Neural cell (in vitro differentiated cells): ENCODE data around the gene MERTK. TPM values are rescaled to one million over a fixed set of nuclear protein-coding genes. Genes with fewer than 3 reads are reported as not detected.

Experiments used
- H2AFZ ChIP-seq: fragments of 200-600, 300-800 bp; sonication (generic), shearing (Covaris generic); 2 replicates; pipeline ENCODE4 v1.6.0; 2014; ENCODE audit warnings: low read depth, mild to moderate bottlenecking, antibody characterized with exemption, low read length, moderate library complexity
- H3F3A ChIP-seq: fragments of 200-600 bp; shearing (Covaris generic); 2 replicates; pipeline ENCODE4 v1.6.1; 2016; ENCODE audit warnings: mild to moderate bottlenecking, moderate library complexity, mixed read lengths, antibody characterized with exemption, low read length; ENCODE audit not compliant: insufficient read depth, poor library complexity, severe bottlenecking
- H3K27ac ChIP-seq: fragments of 200-600, 300-800 bp; sonication (generic), shearing (Covaris generic); 2 replicates; pipeline ENCODE4 v1.5.1; 2014; ENCODE audit warnings: mild to moderate bottlenecking, low read length, moderate library complexity
- H3K27me3 ChIP-seq: fragments of 300-800, 200-600 bp; sonication (generic), shearing (Covaris generic); 2 replicates; pipeline ENCODE4 v1.6.0; 2014; ENCODE audit warnings: mild to moderate bottlenecking, low read depth, low read length, moderate library complexity; ENCODE audit not compliant: insufficient read depth
- H3K36me3 ChIP-seq: fragments of 300-800, 200-600 bp; sonication (generic), shearing (Covaris generic); 2 replicates; pipeline ENCODE4 v1.5.1; 2014; ENCODE audit warnings: mild to moderate bottlenecking, antibody characterized with exemption, low read length, moderate library complexity; ENCODE audit not compliant: insufficient read depth
- H3K4me2 ChIP-seq: fragments of 300-800, 200-600 bp; sonication (generic), shearing (Covaris generic); 2 replicates; pipeline ENCODE4 v1.6.0; 2014; ENCODE audit warnings: mild to moderate bottlenecking, low read length
- H3K4me3 ChIP-seq: fragments of 300-800, 200-600 bp; sonication (generic), shearing (Covaris generic); 2 replicates; pipeline ENCODE4 v1.5.1; 2014; ENCODE audit warnings: mild to moderate bottlenecking, low read length, moderate library complexity
- H3K79me2 ChIP-seq: fragments of 200-600 bp; shearing (Covaris generic); replicated peaks from 2 replicates; pipeline ENCODE4 v1.6.0; 2014; ENCODE audit warnings: mild to moderate bottlenecking, low read length, moderate library complexity; ENCODE audit not compliant: insufficient read depth
- H3K9ac ChIP-seq: fragments of 300-800, 200-600 bp; sonication (generic), shearing (Covaris generic); 2 replicates; pipeline ENCODE4 v1.6.1; 2016; ENCODE audit warnings: mild to moderate bottlenecking, low read length, mixed read lengths
- H3K9me2 ChIP-seq: fragments of 200-600 bp; shearing (Covaris generic); 2 replicates; pipeline ENCODE4 v1.6.1; 2016; ENCODE audit warnings: mild to moderate bottlenecking, low read length, mixed read lengths; ENCODE audit not compliant: insufficient read depth
- H3K9me3 ChIP-seq: fragments of 200-600, 300-800 bp; sonication (generic), shearing (Covaris generic); 2 replicates; pipeline ENCODE4 v1.6.1; 2016; ENCODE audit warnings: mild to moderate bottlenecking, mixed run types, low read length, moderate library complexity, mixed read lengths
- H4K20me1 ChIP-seq: fragments of 200-600 bp; shearing (Covaris generic); 2 replicates; pipeline ENCODE4 v1.6.1; 2016; ENCODE audit warnings: mild to moderate bottlenecking, mixed run types; ENCODE audit not compliant: insufficient read depth
- EP300 ChIP-seq: fragments of 450-650 bp; conservative IDR thresholded peaks from 2 replicates; pipeline ENCODE4 v1.6.1; 2014; ENCODE audit warnings: antibody characterized with exemption, mild to moderate bottlenecking, moderate library complexity; ENCODE audit not compliant: poor library complexity, severe bottlenecking
- EZH2 ChIP-seq: fragments of 200-600, 300-800 bp; shearing (Covaris generic), sonication (generic); IDR thresholded peaks from 2 replicates; pipeline ENCODE4 v1.6.1; 2014; ENCODE audit warnings: antibody characterized with exemption, low read length, borderline replicate concordance, mild to moderate bottlenecking; ENCODE audit not compliant: insufficient read depth, poor library complexity, severe bottlenecking
- MXI1 ChIP-seq: fragments of 450-650 bp; conservative IDR thresholded peaks from 2 replicates; pipeline ENCODE4 v1.6.1; 2014; ENCODE audit warnings: antibody characterized with exemption, mild to moderate bottlenecking; ENCODE audit not compliant: poor library complexity, severe bottlenecking
- POLR2AphosphoS5 ChIP-seq: IDR thresholded peaks from 2 replicates; pipeline ENCODE4 v1.6.1; 2012
- RAD21 ChIP-seq: fragments of 450-650 bp; conservative IDR thresholded peaks from 2 replicates; pipeline ENCODE4 v1.6.1; 2014; ENCODE audit warnings: antibody characterized with exemption, mild to moderate bottlenecking, moderate library complexity
- SMC3 ChIP-seq: fragments of 450-650 bp; conservative IDR thresholded peaks from 2 replicates; pipeline ENCODE4 v1.6.1; 2014; ENCODE audit warnings: antibody characterized with exemption, mild to moderate bottlenecking, moderate library complexity; ENCODE audit not compliant: poor library complexity
- TAF1 ChIP-seq: IDR thresholded peaks from 2 replicates; pipeline ENCODE4 v1.6.1; 2012; ENCODE audit warnings: low read depth
- polyA plus RNA-seq: library from polyadenylated mRNA; depleted of rRNA; stranded (reverse); fragments of >200 nt; gene quantifications from 2 replicates; pipeline ENCODE4 v1.2.3, GENCODE V29; 2014
- TF ChIP-seq, protein P1 (sequence below): fragments of 450-650 bp; IDR thresholded peaks from 2 replicates; pipeline ENCODE4 v1.5.1; 2014; ENCODE audit warnings: antibody characterized with exemption, mild to moderate bottlenecking, moderate library complexity; ENCODE audit not compliant: poor library complexity, severe bottlenecking
- TF ChIP-seq, protein P2 (sequence below): IDR thresholded peaks from 2 replicates; pipeline ENCODE4 v1.6.1; 2012; ENCODE audit warnings: borderline replicate concordance

Gene MERTK
- polyA plus RNA-seq, 1 donor from 2014 or later: 0.53 TPM

DNA sequence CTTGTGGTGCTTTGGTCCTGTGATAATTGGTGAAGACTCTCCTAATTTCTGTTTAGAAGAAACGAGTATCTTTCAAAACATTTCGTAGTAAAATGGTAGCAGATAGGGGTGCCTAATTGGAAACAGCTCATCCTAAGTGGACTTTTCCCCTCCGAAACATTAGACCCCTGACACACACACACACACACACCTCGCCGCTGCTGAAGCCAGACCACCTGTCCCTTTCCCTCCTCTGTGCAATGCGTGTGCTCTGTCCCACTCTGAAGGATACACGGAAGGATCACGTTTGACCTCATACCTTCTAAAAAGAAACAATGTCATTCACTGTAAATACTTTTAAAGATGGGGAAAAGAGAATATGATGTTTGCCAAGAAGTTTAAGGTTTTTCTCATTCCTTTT lies 120.4 kb downstream of the MERTK start:
- Histone ChIP-seq H3K36me3 (no peaks in the 10 kb centered on the region), H3K27ac (no peak overlapping the region), H3K4me2 (no peak overlapping the region), H2AFZ (no peak overlapping the region), H3K79me2 (no peaks in the 10 kb centered on the region), H3F3A (no peaks in the 10 kb centered on the region), H3K4me3 (no peak overlapping the region), H3K27me3 (no peaks in the 10 kb centered on the region), H4K20me1 (no peaks in the 10 kb centered on the region), H3K9ac (no peak overlapping the region), H3K9me2 (no peaks in the 10 kb centered on the region), H3K9me3 (no peaks in the 10 kb centered on the region)
- TF ChIP-seq SMC3 (no peak), MXI1 (no peak)

DNA sequence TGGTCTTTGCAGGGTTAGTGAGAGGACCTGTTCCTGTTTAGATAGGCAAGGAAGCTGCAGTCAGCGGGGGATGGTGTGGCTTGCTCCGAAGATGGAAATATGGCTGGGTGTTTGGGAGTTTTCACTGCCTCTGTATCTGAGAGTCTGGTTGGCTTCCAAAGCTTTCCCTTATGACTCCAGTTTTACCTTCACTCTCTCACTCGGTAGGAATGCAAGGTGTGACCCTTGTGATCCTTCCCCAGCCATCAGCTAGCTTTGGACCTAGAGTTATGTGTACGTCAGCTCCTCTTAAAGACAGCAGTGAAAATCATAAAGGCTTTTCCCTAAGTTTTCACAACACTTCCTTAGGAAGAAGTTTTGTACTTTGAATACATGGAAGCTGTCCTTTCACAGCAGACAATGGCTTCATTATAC lies 121.2 kb downstream of the MERTK start:
- H3K9ac ChIP-seq: no peak overlapping the region
- no peaks in the 10 kb centered on the region for H3K79me2 ChIP-seq
- no peaks in the 10 kb centered on the region for H4K20me1 ChIP-seq
- no peak overlapping the region for H3K4me3 ChIP-seq
- H3K36me3 ChIP-seq: no peaks in the 10 kb centered on the region
- H2AFZ ChIP-seq: no peak overlapping the region
- no peaks in the 10 kb centered on the region for H3K9me3 ChIP-seq
- H3K27ac ChIP-seq: no peak overlapping the region
- TF ChIP-seq, protein P1, sequence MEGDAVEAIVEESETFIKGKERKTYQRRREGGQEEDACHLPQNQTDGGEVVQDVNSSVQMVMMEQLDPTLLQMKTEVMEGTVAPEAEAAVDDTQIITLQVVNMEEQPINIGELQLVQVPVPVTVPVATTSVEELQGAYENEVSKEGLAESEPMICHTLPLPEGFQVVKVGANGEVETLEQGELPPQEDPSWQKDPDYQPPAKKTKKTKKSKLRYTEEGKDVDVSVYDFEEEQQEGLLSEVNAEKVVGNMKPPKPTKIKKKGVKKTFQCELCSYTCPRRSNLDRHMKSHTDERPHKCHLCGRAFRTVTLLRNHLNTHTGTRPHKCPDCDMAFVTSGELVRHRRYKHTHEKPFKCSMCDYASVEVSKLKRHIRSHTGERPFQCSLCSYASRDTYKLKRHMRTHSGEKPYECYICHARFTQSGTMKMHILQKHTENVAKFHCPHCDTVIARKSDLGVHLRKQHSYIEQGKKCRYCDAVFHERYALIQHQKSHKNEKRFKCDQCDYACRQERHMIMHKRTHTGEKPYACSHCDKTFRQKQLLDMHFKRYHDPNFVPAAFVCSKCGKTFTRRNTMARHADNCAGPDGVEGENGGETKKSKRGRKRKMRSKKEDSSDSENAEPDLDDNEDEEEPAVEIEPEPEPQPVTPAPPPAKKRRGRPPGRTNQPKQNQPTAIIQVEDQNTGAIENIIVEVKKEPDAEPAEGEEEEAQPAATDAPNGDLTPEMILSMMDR: no peak
- no peak for TF ChIP-seq EP300
- TF ChIP-seq, protein P2, sequence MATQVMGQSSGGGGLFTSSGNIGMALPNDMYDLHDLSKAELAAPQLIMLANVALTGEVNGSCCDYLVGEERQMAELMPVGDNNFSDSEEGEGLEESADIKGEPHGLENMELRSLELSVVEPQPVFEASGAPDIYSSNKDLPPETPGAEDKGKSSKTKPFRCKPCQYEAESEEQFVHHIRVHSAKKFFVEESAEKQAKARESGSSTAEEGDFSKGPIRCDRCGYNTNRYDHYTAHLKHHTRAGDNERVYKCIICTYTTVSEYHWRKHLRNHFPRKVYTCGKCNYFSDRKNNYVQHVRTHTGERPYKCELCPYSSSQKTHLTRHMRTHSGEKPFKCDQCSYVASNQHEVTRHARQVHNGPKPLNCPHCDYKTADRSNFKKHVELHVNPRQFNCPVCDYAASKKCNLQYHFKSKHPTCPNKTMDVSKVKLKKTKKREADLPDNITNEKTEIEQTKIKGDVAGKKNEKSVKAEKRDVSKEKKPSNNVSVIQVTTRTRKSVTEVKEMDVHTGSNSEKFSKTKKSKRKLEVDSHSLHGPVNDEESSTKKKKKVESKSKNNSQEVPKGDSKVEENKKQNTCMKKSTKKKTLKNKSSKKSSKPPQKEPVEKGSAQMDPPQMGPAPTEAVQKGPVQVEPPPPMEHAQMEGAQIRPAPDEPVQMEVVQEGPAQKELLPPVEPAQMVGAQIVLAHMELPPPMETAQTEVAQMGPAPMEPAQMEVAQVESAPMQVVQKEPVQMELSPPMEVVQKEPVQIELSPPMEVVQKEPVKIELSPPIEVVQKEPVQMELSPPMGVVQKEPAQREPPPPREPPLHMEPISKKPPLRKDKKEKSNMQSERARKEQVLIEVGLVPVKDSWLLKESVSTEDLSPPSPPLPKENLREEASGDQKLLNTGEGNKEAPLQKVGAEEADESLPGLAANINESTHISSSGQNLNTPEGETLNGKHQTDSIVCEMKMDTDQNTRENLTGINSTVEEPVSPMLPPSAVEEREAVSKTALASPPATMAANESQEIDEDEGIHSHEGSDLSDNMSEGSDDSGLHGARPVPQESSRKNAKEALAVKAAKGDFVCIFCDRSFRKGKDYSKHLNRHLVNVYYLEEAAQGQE: no peak
- TF ChIP-seq POLR2AphosphoS5: no peak
- TF ChIP-seq RAD21: no peak
- no peak for TF ChIP-seq MXI1
- TF ChIP-seq SMC3: no peak
- TF ChIP-seq TAF1: no peak
- no peak for TF ChIP-seq EZH2
- H3K4me2 ChIP-seq: no peak overlapping the region
- no peaks in the 10 kb centered on the region for H3F3A ChIP-seq
- no peaks in the 10 kb centered on the region for H3K9me2 ChIP-seq
- H3K27me3 ChIP-seq: no peaks in the 10 kb centered on the region

DNA sequence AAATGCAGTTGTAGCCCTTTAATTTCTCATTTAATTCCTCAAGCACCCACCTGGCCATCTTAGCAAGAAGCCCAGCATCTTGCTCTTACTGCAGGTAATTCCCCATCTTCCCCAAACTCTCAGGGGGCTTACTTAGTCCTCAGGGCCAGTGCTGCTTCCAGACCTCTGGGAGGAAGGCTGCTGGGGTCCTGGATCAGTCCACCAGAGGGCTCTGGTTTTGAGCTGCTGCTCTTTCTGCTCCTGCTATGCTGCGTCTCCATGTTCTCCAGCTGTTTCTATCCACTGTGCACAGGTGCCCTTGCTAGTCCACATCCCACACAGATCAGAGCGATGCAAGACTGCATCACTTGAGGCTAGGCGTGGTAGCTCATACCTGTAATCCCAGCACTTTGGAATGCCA lies 122.2 kb downstream of the MERTK start:
- Histone ChIP-seq H3K9me2 (no peaks in the 10 kb centered on the region), H3K79me2 (no peaks in the 10 kb centered on the region), H3K9ac (no peak overlapping the region), H3F3A (no peaks in the 10 kb centered on the region), H3K27ac (no peak overlapping the region), H4K20me1 (no peaks in the 10 kb centered on the region), H3K36me3 (no peaks in the 10 kb centered on the region), H3K4me2 (no peak overlapping the region), H3K4me3 (no peak overlapping the region), H2AFZ (no peak overlapping the region), H3K9me3 (no peaks in the 10 kb centered on the region), H3K27me3 (no peaks in the 10 kb centered on the region)
- TF ChIP-seq MXI1 (no peak), RAD21 (no peak), SMC3 (no peak), EZH2 (no peak), EP300 (no peak), TAF1 (no peak), POLR2AphosphoS5 (no peak)
- TF ChIP-seq, protein P1: no peak
- TF ChIP-seq, protein P2: no peak
